GM18868 (cell line): ENCODE data around the gene NPB.

Experiments
- ATAC-seq: cut with Tn5 transposase; IDR thresholded peaks from one replicate; pipeline ENCODE4 v1.9.1; 2021; ENCODE audit warnings: mild to moderate bottlenecking, moderate library complexity; ENCODE audit not compliant: unreplicated experiment

Gene NPB

DNA sequence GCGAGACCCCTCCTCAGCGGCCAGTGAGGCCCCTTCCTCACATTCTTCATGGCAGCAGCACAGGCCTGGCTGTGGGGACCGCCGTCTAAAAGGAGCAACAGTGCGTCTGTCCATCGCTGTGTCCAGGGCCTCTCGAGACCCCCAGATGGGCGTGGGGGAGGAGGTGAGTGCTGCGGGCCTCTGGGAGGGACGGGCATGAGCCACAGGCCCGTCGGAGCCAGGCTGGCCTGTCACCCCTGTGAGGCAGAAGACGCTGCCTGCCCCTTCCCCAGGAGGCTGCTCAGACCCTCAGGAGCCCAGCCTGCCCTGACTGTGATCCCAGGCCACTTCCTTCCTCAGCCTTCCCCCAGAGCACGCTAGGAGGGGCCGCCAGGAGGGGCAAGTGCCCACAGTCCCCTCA, 37.2 kb downstream of the NPB start:
- no peak for ATAC-seq

DNA sequence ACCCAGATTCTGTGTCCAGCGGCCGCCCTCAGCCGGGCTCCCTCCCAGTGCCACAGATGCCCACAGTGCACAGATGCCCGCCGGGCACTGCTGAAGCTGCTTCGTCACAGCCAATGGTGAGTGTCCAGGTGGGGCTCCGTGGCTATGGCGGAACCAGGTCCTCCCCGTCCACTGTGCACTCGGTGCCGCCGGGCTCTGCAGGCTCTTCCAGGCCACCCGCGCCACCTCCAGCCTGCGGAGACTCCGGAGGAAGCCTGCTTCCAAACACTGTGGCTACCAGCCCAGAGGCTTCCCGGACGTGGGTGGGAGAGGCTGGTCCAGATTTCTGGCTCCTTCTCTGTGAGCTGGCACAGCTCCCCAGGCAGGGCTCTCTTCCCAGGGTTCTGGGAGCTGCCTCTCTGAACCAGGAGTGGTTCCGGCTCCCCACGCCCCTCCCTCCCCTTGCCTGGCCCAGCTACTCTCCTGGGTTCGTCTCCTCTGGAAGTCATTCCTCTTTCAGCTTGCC, 37.9 kb downstream of the NPB start:
- no peak for ATAC-seq

DNA sequence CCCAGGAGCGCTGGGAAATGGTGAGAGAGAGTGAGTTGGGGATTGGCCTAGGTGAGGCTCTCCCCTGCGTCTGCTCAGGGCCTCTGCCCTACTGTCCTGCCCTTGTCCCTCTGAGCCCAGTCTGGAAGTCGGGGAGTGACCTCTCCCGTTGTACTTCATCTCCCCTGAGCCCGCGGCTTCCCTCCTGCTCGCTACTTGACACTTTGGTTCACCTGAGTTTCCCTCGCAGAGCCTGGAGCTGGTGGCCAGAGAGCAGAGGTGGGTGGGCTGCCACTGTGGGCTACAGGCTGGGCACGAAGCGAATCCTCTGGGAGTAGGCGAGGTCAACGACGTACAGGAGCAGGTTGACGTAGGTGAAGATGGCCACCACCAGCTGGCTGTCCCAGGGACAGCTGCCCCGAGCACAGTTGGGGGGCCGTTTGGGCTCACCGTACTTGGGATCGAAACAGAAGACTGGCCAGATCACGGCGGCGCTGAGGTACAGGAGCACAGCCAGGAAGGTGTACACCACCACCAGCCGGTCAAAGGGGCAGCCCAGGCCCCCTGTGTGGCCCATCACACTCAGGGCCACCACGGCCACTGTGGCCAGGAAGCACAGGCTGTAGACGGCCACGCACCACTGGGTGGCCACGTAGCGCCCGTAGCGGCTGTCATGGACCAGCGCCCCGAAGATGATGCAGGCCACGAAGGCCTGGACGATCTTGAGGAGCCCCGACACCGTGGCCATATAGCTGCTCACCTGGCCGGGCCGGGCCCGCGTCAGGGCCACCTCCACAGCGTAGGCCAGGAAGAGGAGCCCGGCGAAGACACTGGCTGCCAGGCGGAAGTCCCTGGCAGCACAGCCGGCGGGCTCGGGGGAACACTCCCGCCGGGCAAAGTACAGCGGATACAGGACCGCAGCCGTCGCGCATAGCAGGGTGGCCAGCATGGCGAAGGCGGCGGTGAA, 38.8 kb downstream of the NPB start:
- no peak for ATAC-seq

DNA sequence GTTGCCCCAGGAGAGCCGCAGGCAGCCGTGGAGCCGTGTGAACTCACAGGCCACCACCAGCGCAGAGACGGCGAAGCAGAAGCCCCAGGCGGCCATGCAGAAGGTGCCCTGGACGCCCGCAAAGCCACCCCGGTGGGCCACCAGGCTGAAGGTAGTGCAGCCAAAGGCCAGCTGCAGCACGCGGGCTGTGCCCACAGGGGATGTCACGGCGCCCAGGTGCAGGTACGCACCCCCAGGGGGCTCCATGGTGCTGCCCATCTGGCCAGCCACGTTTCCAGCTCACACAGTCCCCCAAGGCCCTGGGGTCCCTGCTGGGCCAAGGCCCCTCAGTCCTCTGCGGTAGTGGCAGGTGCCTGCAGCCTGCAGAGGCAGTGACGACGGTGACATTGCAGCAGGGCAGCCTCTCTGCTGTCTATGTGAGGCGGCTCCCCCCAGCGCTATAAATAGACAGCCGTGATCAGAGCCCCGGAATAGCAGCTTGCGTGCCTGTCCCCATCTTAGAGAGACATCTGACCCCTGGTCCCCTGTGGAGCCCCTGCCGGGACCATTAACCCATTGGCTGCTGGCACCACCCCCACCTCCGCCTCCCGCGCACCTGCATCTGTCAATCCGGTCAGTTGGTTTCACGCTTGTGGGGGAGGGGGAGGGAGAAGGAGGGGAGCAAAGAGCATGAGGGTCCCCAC, 39.6 kb downstream of the NPB start:
- no peak for ATAC-seq

- no peak for ATAC-seq
Measured at GRCh38 chr17:81942167-81942553, 40.1 kb downstream of the NPB start.

DNA sequence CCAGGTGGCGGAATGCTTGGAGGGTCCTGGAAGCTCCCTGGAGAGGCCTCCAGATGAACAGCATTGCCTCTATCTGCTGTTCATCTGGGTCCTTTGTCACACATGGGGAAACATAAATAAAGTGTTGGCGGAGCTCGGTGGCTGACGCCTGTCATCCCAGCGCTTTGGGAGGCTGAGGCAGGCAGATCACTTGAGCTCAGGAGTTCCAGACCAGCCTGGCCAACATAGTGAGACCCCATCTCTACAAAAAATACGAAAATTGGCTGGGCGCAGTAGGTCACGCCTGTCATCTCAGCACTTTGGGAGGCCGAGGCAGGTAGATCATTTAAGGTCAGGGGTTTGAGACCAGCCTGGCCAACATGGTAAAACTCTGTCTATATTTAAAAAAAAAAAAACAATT, 42.8 kb downstream of the NPB start:
- no peak for ATAC-seq

DNA sequence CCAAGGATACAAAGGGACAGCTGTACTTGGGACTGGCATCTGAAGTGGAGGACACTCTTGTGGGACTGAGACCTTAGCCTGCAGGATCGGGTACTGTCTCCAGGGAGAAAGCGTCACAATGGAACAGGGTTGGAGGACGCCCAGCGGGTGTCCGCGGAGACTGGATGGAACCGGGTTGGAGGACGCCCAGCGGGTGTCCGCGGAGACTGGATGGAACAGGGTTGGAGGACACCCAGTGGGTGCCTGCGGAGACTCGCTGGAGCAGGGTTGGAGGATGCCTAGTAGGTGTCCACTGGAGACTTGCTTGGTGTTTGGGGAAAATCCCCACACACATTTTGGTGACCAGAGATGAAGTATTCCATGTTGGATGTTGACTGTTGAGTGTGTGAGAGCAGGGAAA, 45.2 kb downstream of the NPB start, which contains the start of gene MYADML2:
TSS of gene MYADML2 (minus strand) at position 45 of the 400 bp plus-strand sequence. CDS start 5,492 bp downstream, outside the sequence.
- no peak for ATAC-seq

GRCh38 chr17:81948635-81949378, 46.8 kb downstream of the NPB start:
- no peak for ATAC-seq

GRCh38 chr17:81950501-81950900, 48.5 kb downstream of the NPB start:
- ATAC-seq, result no peak

- no peak for ATAC-seq
Measured at GRCh38 chr17:81951785-81952684, 50.0 kb downstream of the NPB start.
